Endodermal cell (in vitro differentiated cells): ENCODE results near the gene MNDA. TPM values are rescaled to one million over a fixed set of nuclear protein-coding genes. Genes with fewer than 3 reads are reported as not detected.

Experiments used
- DNase-seq: peaks from one replicate; pipeline ENCODE4 v3.0.0-alpha.2; 2017
- H3K27ac ChIP-seq: 2 replicates; pipeline ENCODE4 v1.5.1; 2013; ENCODE audit warnings: mild to moderate bottlenecking, low read depth, low read length, moderate library complexity
- H3K27me3 ChIP-seq: 2 replicates; pipeline ENCODE4 v1.6.1; 2013; ENCODE audit warnings: mild to moderate bottlenecking, low read length, moderate library complexity; ENCODE audit not compliant: insufficient read depth, control insufficient read depth, poor library complexity, severe bottlenecking
- H3K36me3 ChIP-seq: 2 replicates; pipeline ENCODE4 v1.7.0; 2013; ENCODE audit warnings: mild to moderate bottlenecking, low read length, moderate library complexity; ENCODE audit not compliant: control insufficient read depth, insufficient read depth
- H3K4me1 ChIP-seq: one replicate; pipeline ENCODE4 v1.7.0; 2013; ENCODE audit warnings: low read length; ENCODE audit not compliant: control insufficient read depth, insufficient read depth
- H3K4me3 ChIP-seq: 2 replicates; pipeline ENCODE4 v1.5.1; 2013; ENCODE audit warnings: mild to moderate bottlenecking, low read length, moderate library complexity
- H3K9ac ChIP-seq: 2 replicates; pipeline ENCODE4 v1.6.1; 2013; ENCODE audit warnings: mild to moderate bottlenecking, low read length, moderate library complexity; ENCODE audit not compliant: poor library complexity, severe bottlenecking; ENCODE audit errors: extremely low read depth
- H3K9me3 ChIP-seq: 2 replicates; pipeline ENCODE4 v1.6.1; 2013; ENCODE audit warnings: mild to moderate bottlenecking, low read length, moderate library complexity; ENCODE audit not compliant: control insufficient read depth
- H3K27ac Mint-ChIP-seq: 2 replicates; pipeline ENCODE4 v1.8.0; 2020; ENCODE audit warnings: mixed read lengths
- H3K27me3 Mint-ChIP-seq: 2 replicates; pipeline ENCODE4 v1.8.0; 2021; ENCODE audit warnings: mild to moderate bottlenecking, mixed read lengths; ENCODE audit not compliant: insufficient read depth
- H3K36me3 Mint-ChIP-seq: 2 replicates; pipeline ENCODE4 v1.8.0; 2020; ENCODE audit warnings: low read depth, mixed read lengths
- H3K4me1 Mint-ChIP-seq: 2 replicates; pipeline ENCODE4 v1.8.0; 2020; ENCODE audit warnings: mixed read lengths
- H3K4me3 Mint-ChIP-seq: 2 replicates; pipeline ENCODE4 v1.8.0; 2020; ENCODE audit warnings: mild to moderate bottlenecking, moderate library complexity, mixed read lengths
- H3K9me3 Mint-ChIP-seq: 2 replicates; pipeline ENCODE4 v1.8.0; 2020; ENCODE audit warnings: mild to moderate bottlenecking, mixed read lengths
- WGBS, 2 experiments: methylation state at CpG; one replicate each; pipeline versions ENCODE4 v1.1.5 to v1.1.7; 2013; ENCODE audit warnings: missing lambda C conversion rate in 2 of 2, mixed read lengths in 1 of 2; ENCODE audit not compliant: insufficient coverage in 1 of 2, insufficient read length in 1 of 2; 5-methylcytosine and 5-hydroxymethylcytosine counted together
- total RNA-seq, 2 donors: library from RNA; stranded (reverse); fragmentation: NEBNext Ultra II Directional in 1 of 2; extraction: Animal tissue kit (Norgen Biotek cat#: 25700) in 1 of 2; gene quantifications; 2 replicates in 1 of 2; 3 replicates in 1 of 2; pipeline ENCODE4 v1.2.1, GENCODE V29; 2021
- TF ChIP-seq, protein P1 (sequence below): fragments of 200-600 bp; sonication (generic); conservative IDR thresholded peaks from 2 replicates; pipeline ENCODE4 v1.5.0; 2021; ENCODE audit warnings: antibody characterized with exemption, mild to moderate bottlenecking

The MNDA gene
- total RNA-seq, 2 donors from 2014 or later, result not detected

DNA sequence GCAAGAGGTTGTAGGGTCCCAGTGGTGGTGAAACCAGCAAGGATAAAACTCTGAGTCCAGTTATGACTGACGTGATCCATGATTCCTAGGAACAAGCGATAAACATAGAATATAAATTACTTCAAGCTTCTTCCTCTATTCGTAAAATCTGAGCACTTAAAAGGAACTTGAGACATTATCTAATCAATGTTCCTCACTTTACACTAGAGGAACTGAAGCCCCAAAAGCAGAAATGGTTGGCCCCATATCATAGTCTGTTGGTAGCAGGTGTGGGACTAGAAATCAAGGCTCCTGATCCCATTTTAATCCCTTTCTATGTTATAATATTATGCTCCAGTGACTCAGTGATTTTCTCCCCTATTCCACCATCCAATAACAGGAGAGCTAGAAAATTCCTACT lies 21.9 kb upstream of the MNDA start:
- TF ChIP-seq, protein P1, sequence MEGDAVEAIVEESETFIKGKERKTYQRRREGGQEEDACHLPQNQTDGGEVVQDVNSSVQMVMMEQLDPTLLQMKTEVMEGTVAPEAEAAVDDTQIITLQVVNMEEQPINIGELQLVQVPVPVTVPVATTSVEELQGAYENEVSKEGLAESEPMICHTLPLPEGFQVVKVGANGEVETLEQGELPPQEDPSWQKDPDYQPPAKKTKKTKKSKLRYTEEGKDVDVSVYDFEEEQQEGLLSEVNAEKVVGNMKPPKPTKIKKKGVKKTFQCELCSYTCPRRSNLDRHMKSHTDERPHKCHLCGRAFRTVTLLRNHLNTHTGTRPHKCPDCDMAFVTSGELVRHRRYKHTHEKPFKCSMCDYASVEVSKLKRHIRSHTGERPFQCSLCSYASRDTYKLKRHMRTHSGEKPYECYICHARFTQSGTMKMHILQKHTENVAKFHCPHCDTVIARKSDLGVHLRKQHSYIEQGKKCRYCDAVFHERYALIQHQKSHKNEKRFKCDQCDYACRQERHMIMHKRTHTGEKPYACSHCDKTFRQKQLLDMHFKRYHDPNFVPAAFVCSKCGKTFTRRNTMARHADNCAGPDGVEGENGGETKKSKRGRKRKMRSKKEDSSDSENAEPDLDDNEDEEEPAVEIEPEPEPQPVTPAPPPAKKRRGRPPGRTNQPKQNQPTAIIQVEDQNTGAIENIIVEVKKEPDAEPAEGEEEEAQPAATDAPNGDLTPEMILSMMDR, result no peak
- no peaks in the 10 kb centered on the region for H3K4me1 Mint-ChIP-seq
- no peaks in the 10 kb centered on the region for H3K4me1 ChIP-seq
- DNase-seq, result no peak
- no peak overlapping the region for H3K4me3 ChIP-seq
- whole genome bisulfite sequencing, 2 experiments, result 90 to 100% methylated on average over 1 to 3 of the region's 3 CpGs
- H3K4me3 Mint-ChIP-seq, result no peak overlapping the region
- no peaks in the 10 kb centered on the region for H3K9me3 ChIP-seq
- no peak overlapping the region for H3K9ac ChIP-seq
- no peak overlapping the region for H3K27ac Mint-ChIP-seq
- H3K9me3 Mint-ChIP-seq, result no peaks in the 10 kb centered on the region
- H3K27ac ChIP-seq, result no peak overlapping the region
- H3K27me3 Mint-ChIP-seq, result no peaks in the 10 kb centered on the region
- H3K27me3 ChIP-seq, result no peaks in the 10 kb centered on the region
- no peaks in the 10 kb centered on the region for H3K36me3 ChIP-seq
- no peaks in the 10 kb centered on the region for H3K36me3 Mint-ChIP-seq

DNA sequence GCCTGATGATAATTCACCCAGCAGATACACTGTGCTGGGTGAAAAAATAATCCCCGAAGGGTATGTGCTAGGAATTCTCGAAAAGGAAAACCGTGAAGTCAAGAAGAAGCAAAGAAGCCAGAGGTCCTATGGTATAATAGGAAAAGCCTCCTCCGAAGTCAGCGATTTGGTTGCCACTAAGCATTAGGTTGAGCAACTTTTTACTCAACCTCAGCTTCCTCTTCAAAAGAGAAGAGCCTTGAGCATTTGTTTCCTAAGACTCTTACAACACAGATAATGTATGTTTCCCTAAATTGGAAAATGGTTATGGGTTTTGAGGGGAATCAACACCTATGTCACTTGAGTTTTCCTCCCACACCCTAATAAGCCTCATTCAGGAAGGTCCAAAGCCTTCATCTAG lies 21.3 kb upstream of the MNDA start:
- Mint-ChIP-seq H3K36me3 (no peaks in the 10 kb centered on the region), H3K27me3 (no peaks in the 10 kb centered on the region), H3K9me3 (no peaks in the 10 kb centered on the region), H3K27ac (no peak overlapping the region), H3K4me3 (no peak overlapping the region), H3K4me1 (no peaks in the 10 kb centered on the region)
- TF ChIP-seq, protein P1, result no peak
- Histone ChIP-seq H3K36me3 (no peaks in the 10 kb centered on the region), H3K4me3 (no peak overlapping the region), H3K27me3 (no peaks in the 10 kb centered on the region), H3K4me1 (no peaks in the 10 kb centered on the region), H3K27ac (no peak overlapping the region), H3K9me3 (no peaks in the 10 kb centered on the region), H3K9ac (no peak overlapping the region)
- DNase-seq, result no peak
- WGBS, 2 experiments, result 94% methylated on average over 5 of the region's 5 CpGs; no CpG with 5 or more reads in 1 of the 2 experiments

DNA sequence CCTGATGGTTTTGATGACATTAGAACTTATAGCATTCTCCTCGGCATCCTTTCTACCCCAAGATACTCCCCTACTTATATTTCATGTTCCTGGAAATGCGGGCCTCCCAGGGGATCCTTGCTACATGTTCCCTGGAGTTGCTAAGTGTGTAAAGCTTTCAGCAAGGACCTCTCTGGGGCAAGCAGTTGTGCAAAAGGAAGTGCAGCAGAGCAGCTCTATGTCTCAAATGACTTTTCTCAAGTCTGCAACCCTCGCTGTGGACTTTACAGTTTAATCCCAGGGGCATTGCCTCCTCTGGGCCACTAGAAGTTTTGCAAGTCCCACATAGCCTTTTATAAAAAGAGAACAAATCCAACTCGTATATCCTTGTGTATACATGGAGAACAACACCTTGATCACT lies 20.8 kb upstream of the MNDA start:
- no peak for DNase-seq
- Mint-ChIP-seq H3K4me1 (no peaks in the 10 kb centered on the region), H3K9me3 (no peaks in the 10 kb centered on the region), H3K27ac (no peak overlapping the region), H3K4me3 (no peak overlapping the region), H3K36me3 (no peaks in the 10 kb centered on the region), H3K27me3 (no peaks in the 10 kb centered on the region)
- WGBS, 2 experiments, result 89 to 94% methylated on average over 3 to 4 of the region's 4 CpGs
- no peak overlapping the region for H3K4me3 ChIP-seq
- H3K9ac ChIP-seq, result no peak overlapping the region
- no peak overlapping the region for H3K27ac ChIP-seq
- TF ChIP-seq, protein P1, result no peak
- no peaks in the 10 kb centered on the region for H3K4me1 ChIP-seq
- no peaks in the 10 kb centered on the region for H3K9me3 ChIP-seq
- H3K27me3 ChIP-seq, result no peaks in the 10 kb centered on the region
- no peaks in the 10 kb centered on the region for H3K36me3 ChIP-seq
